Large intestine (tissue), 3 donors: ENCODE data around the gene ZNF385B. TPM values are rescaled to one million over a fixed set of nuclear protein-coding genes. Genes with fewer than 3 reads are reported as not detected.

ENCODE experiments used
- DNase-seq, 2 donors: peaks; one replicate each; pipeline versions ENCODE4 v3.0.0 to v3.0.0-alpha.2; 2013
- H3K27ac ChIP-seq: one replicate; pipeline ENCODE4 v1.5.1; 2013; ENCODE audit warnings: low read length
- H3K27me3 ChIP-seq: 2 replicates; pipeline ENCODE4 v1.6.1; 2013; ENCODE audit warnings: low read length; ENCODE audit not compliant: control insufficient read depth, insufficient read depth
- H3K36me3 ChIP-seq: 2 replicates; pipeline ENCODE4 v1.6.1; 2013; ENCODE audit warnings: low read length; ENCODE audit not compliant: control insufficient read depth, insufficient read depth
- H3K4me1 ChIP-seq: one replicate; pipeline ENCODE4 v1.6.1; 2013; ENCODE audit warnings: low read length; ENCODE audit not compliant: control insufficient read depth, insufficient read depth
- H3K4me3 ChIP-seq: one replicate; pipeline ENCODE4 v1.5.1; 2013; ENCODE audit warnings: low read length
- H3K9me3 ChIP-seq: one replicate; pipeline ENCODE4 v1.6.1; 2013; ENCODE audit warnings: mild to moderate bottlenecking, low read depth, low read length, moderate library complexity; ENCODE audit not compliant: control insufficient read depth
- WGBS: methylation state at CpG from one replicate; pipeline ENCODE4 v1.1.5; 2013; ENCODE audit warnings: low lambda C conversion rate; ENCODE audit not compliant: insufficient coverage; 5-methylcytosine and 5-hydroxymethylcytosine counted together
- polyA plus RNA-seq: library from polyadenylated mRNA; unstranded; fragments of 120-200 nt; gene quantifications from one replicate; pipeline ENCODE4 v1.2.1, GENCODE V29; 2013

ZNF385B gene
- polyA plus RNA-seq, 1 donor = 2.0 TPM

- Histone ChIP-seq H3K4me1 (no peaks in the 10 kb centered on the region), H3K27ac (no peak overlapping the region), H3K27me3 (no peaks in the 10 kb centered on the region), H3K9me3 (no peaks in the 10 kb centered on the region), H3K4me3 (no peak overlapping the region), H3K36me3 (no peaks in the 10 kb centered on the region)
- no peak for DNase-seq
- no CpG with 5 or more reads among the region's 4 CpGs for WGBS
Measured at GRCh38 chr2:179712825-179713224, 148.6 kb downstream of the ZNF385B start.

DNA sequence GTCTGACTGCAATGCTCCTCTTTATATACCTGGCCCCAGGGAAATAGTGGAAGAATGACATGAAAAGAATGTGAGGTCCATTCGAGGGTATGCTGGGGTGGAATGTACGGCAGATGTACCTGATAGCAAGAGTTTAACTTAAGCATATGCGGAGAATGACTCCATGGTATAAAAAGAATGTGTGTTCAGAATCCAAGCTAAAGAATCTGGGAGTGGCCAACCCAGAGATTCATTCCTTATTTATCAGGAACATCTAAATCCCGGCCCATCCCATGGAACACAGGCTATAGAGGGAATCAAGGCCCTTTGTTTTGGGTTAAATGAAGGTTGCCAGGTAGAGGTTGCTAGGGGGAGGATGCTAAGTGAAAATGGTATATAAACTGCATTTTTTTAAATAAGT is 150.0 kb downstream of the ZNF385B start:
- no peak overlapping the region for H3K4me3 ChIP-seq
- no peak overlapping the region for H3K27ac ChIP-seq
- WGBS = no CpG with 5 or more reads among the region's 4 CpGs
- no peaks in the 10 kb centered on the region for H3K4me1 ChIP-seq
- no peaks in the 10 kb centered on the region for H3K9me3 ChIP-seq
- no peak for DNase-seq
- no peaks in the 10 kb centered on the region for H3K27me3 ChIP-seq
- H3K36me3 ChIP-seq = no peaks in the 10 kb centered on the region

GRCh38 chr2:179703702-179704101 is 157.7 kb downstream of the ZNF385B start:
- no peaks in the 10 kb centered on the region for H3K4me1 ChIP-seq
- no peaks in the 10 kb centered on the region for H3K9me3 ChIP-seq
- DNase-seq = no peak
- WGBS = no CpG with 5 or more reads among the region's 1 CpG
- H3K36me3 ChIP-seq = no peaks in the 10 kb centered on the region
- H3K27me3 ChIP-seq = no peaks in the 10 kb centered on the region
- H3K27ac ChIP-seq = no peak overlapping the region
- H3K4me3 ChIP-seq = no peak overlapping the region

DNA sequence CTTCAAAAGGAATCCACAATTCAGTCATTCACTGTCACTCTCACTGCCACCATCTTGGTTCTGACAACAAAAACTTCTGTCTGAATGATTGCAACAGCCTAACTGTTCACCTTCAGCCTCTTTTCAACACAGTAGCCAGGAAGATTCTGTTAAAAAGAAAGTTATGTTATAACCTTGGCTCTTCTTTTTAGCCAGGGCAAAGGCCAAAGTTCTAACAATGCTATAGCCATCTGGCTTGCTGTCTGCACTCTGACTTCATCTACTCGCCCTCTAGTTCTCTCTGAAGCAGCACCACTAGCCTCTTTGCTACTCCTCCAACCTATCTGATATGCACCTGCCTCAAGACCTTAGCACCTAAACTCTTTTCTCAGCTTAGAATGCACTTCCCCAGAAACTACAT is 158.5 kb downstream of the ZNF385B start:
- 67% methylated on average over 1 of the region's 1 CpG for WGBS
- H3K36me3 ChIP-seq = no peaks in the 10 kb centered on the region
- no peaks in the 10 kb centered on the region for H3K9me3 ChIP-seq
- no peak overlapping the region for H3K27ac ChIP-seq
- no peak for DNase-seq
- H3K4me3 ChIP-seq = no peak overlapping the region
- no peaks in the 10 kb centered on the region for H3K4me1 ChIP-seq
- H3K27me3 ChIP-seq = no peaks in the 10 kb centered on the region

GRCh38 chr2:179701524-179702110 is 159.8 kb downstream of the ZNF385B start:
- Histone ChIP-seq H3K4me1 (no peaks in the 10 kb centered on the region), H3K4me3 (no peak overlapping the region), H3K27me3 (no peaks in the 10 kb centered on the region), H3K9me3 (no peaks in the 10 kb centered on the region), H3K27ac (no peak overlapping the region), H3K36me3 (no peaks in the 10 kb centered on the region)
- no peak for DNase-seq
- WGBS = 83% methylated on average over 2 of the region's 5 CpGs

DNA sequence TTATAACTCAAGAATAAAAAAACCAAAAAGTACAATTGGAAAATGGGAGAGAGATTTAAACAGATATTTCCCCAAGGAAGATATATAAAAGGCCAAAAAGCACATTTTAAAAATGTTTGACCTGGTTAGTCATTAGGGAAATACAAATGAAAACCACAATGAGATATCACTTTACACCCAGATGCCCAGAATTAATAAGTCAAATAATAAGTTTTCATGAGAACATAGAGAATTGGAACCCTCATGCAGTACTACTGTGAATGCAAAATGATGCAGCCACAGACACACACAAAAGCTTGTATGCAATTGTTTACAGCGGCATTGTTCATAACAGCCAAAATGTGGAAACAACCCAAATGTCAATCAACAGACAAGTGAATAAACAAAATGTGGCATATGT is 165.9 kb downstream of the ZNF385B start:
- no peak overlapping the region for H3K4me3 ChIP-seq
- WGBS = no CpG with 5 or more reads among the region's 1 CpG

DNA sequence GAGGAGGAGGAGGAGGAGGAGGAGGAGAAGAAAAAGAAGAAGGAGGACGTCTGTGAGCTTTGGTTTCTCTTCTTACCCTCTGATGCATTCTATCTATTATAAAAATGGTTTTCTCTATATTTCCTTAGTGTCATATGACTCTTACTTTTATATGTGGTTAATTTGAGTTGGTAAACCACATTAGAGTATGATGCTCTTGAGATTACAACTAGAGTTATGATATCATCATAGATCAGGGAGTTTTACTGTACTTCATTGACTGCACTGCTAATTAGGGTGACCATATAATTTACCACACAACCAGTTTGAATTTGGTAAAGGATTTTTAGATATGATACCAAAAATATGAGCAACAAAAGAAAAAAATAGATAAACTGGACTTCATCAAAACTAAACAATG is 166.4 kb downstream of the ZNF385B start:
- Histone ChIP-seq H3K9me3 (no peaks in the 10 kb centered on the region), H3K27ac (no peak overlapping the region), H3K4me1 (no peaks in the 10 kb centered on the region), H3K36me3 (no peaks in the 10 kb centered on the region), H3K27me3 (no peaks in the 10 kb centered on the region), H3K4me3 (no peak overlapping the region)
- no peak for DNase-seq
- WGBS = no CpG with 5 or more reads among the region's 1 CpG

More for the DNA sequence above, 165.9 kb downstream of the ZNF385B start:
- Histone ChIP-seq H3K36me3 (no peaks in the 10 kb centered on the region), H3K27ac (no peak overlapping the region), H3K4me1 (no peaks in the 10 kb centered on the region), H3K27me3 (no peaks in the 10 kb centered on the region), H3K9me3 (no peaks in the 10 kb centered on the region)
- DNase-seq = no peak

DNA sequence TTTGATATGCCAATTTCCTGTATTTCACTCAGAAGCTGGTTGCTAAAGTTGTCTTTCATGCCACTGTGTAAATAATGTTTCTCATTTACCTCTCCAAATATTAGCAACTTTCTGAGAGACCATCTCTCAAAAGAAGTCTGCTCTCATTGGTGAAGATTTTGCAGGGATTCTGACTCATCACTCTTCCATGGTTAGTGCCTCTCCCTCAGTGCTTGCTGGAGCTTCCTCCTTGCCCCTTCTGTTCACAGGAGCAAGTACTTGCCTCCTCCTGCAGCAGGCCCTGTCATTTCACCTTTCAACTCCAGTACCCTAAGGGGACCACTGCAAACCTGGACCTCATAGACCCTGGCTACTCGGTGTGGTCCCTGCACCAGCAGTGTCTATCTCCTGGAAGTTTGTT is 168.8 kb downstream of the ZNF385B start:
- no peaks in the 10 kb centered on the region for H3K9me3 ChIP-seq
- H3K4me3 ChIP-seq = no peak overlapping the region
- H3K4me1 ChIP-seq = no peaks in the 10 kb centered on the region
- DNase-seq = no peak
- no peaks in the 10 kb centered on the region for H3K27me3 ChIP-seq
- no CpG with 5 or more reads among the region's 1 CpG for WGBS
- H3K27ac ChIP-seq = no peak overlapping the region
- H3K36me3 ChIP-seq = no peaks in the 10 kb centered on the region

GRCh38 chr2:179692043-179692442 is 169.4 kb downstream of the ZNF385B start:
- H3K36me3 ChIP-seq = no peaks in the 10 kb centered on the region
- no peak overlapping the region for H3K27ac ChIP-seq
- H3K9me3 ChIP-seq = no peaks in the 10 kb centered on the region
- WGBS = no CpG with 5 or more reads among the region's 1 CpG
- DNase-seq = no peak
- no peaks in the 10 kb centered on the region for H3K27me3 ChIP-seq
- no peaks in the 10 kb centered on the region for H3K4me1 ChIP-seq
- no peak overlapping the region for H3K4me3 ChIP-seq

- no peak for DNase-seq
- 100% methylated on average over 2 of the region's 3 CpGs for WGBS
Measured at GRCh38 chr2:179691235-179691634, 170.2 kb downstream of the ZNF385B start.

DNA sequence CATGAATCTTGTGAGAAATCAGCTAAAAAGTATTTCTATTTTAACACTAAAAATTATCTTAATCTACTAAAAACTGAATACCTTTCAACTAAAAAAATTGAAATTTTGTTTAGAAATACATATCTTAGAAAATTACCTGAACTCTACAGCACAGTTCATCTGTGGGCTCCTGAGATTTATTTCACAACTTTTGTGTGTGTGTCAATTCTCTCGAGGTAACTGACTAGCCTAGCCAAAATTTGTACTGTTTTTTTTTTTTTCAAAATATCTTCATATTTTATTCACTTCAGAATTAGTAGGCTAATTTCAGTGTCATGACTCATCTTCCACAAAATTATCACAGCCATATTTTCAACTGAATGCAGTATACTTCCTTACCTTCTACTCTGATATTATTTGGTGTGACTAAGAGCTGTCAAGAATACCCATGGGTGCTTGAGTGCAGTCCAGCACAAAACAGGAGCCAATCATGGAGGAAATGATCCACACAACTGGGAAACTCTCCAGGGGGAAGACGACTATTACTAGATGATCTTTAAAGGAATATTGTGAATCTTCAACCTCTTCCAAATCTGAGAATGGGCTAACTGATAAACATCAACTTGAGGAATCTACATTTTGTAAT is 174.6 kb downstream of the ZNF385B start:
- Histone ChIP-seq H3K4me1 (no peaks in the 10 kb centered on the region), H3K27ac (no peak overlapping the region), H3K4me3 (no peak overlapping the region), H3K9me3 (no peaks in the 10 kb centered on the region), H3K27me3 (no peaks in the 10 kb centered on the region), H3K36me3 (no peaks in the 10 kb centered on the region)
- DNase-seq = no peak
- WGBS = 92% methylated on average over 2 of the region's 2 CpGs

More at GRCh38 chr2:179691235-179691634, 170.2 kb downstream of the ZNF385B start:
- H3K4me1 ChIP-seq = no peaks in the 10 kb centered on the region
- no peaks in the 10 kb centered on the region for H3K9me3 ChIP-seq
- H3K36me3 ChIP-seq = no peaks in the 10 kb centered on the region
- H3K4me3 ChIP-seq = no peak overlapping the region
- no peaks in the 10 kb centered on the region for H3K27me3 ChIP-seq
- H3K27ac ChIP-seq = no peak overlapping the region
